ENCODE results near the gene DISC1.
"Not testable (repeated sequence)": the region's sequence is repeated elsewhere in the genome, so short reads cannot be mapped to it uniquely, and the experiment has no call there.

Gene DISC1

GRCh38 chr1:231735941-231736340, 109.4 kb downstream of the DISC1 start:
- DNase-seq, result no peak

GRCh38 chr1:231736464-231736863, 109.9 kb downstream of the DISC1 start:
- no peak for DNase-seq

GRCh38 chr1:231738554-231738953, 112.0 kb downstream of the DISC1 start:
- no peak for DNase-seq

- no peak for DNase-seq
These were observed 117.4 kb downstream of the DISC1 start for GRCh38 chr1:231743966-231744365.

GRCh38 chr1:231748760-231749415, 122.3 kb downstream of the DISC1 start:
- DNase-seq, result no peak

- no peak for DNase-seq
These were observed 123.7 kb downstream of the DISC1 start for GRCh38 chr1:231750296-231750695.

- no peak for DNase-seq
These were observed 124.3 kb downstream of the DISC1 start for GRCh38 chr1:231750818-231751362.

- no peak for DNase-seq
These were observed 124.8 kb downstream of the DISC1 start for GRCh38 chr1:231751415-231751814.

- DNase-seq, result no peak
These were observed 126.7 kb downstream of the DISC1 start for GRCh38 chr1:231753313-231753712.

GRCh38 chr1:231757101-231757404, 130.5 kb downstream of the DISC1 start:
- DNase-seq, result no peak

GRCh38 chr1:231757759-231758158, 131.2 kb downstream of the DISC1 start:
- no peak for DNase-seq

GRCh38 chr1:231761252-231761651, 134.7 kb downstream of the DISC1 start:
- DNase-seq, result no peak

GRCh38 chr1:231761747-231762541, 135.4 kb downstream of the DISC1 start:
- no peak for DNase-seq

- DNase-seq, result no peak
These were observed 136.9 kb downstream of the DISC1 start for GRCh38 chr1:231763456-231763855.

- DNase-seq, result not testable (repeated sequence)
These were observed 139.2 kb downstream of the DISC1 start for GRCh38 chr1:231765825-231766224.

GRCh38 chr1:231767471-231767870, 140.9 kb downstream of the DISC1 start:
- DNase-seq, result no peak

GRCh38 chr1:231768416-231768815, 141.8 kb downstream of the DISC1 start:
- no peak for DNase-seq

GRCh38 chr1:231770506-231771175, 144.1 kb downstream of the DISC1 start:
- DNase-seq, result no peak

- DNase-seq, result no peak
These were observed 148.2 kb downstream of the DISC1 start for GRCh38 chr1:231774719-231775335.

GRCh38 chr1:231776010-231776756, 149.6 kb downstream of the DISC1 start:
- no peak for DNase-seq

- DNase-seq, result no peak
These were observed 150.1 kb downstream of the DISC1 start for GRCh38 chr1:231776757-231777062.

- no peak for DNase-seq
These were observed 151.6 kb downstream of the DISC1 start for GRCh38 chr1:231778009-231778719.

All from NCI-H774 (cell line).